ENCODE data around the gene LIMK1.
"Not testable (repeated sequence)": the region's sequence is repeated elsewhere in the genome, so short reads cannot be mapped to it uniquely, and the experiment has no call there.

Gene LIMK1

GRCh38 chr7:74126220-74126880 lies 42.7 kb downstream of the LIMK1 start:
- DNase-seq (ENCODE audit: low spot score): no peak

GRCh38 chr7:74129887-74130286 lies 46.3 kb downstream of the LIMK1 start:
- no peak for DNase-seq (ENCODE audit: low spot score)

- DNase-seq (ENCODE audit: low spot score): no peak
These were observed 46.9 kb downstream of the LIMK1 start for GRCh38 chr7:74130518-74130917.

- DNase-seq (ENCODE audit: low spot score): no peak
These were observed 50.6 kb downstream of the LIMK1 start for GRCh38 chr7:74134117-74134620.

GRCh38 chr7:74138334-74138867 lies 54.8 kb downstream of the LIMK1 start:
- no peak for DNase-seq (ENCODE audit: low spot score)

GRCh38 chr7:74138945-74139843 lies 55.6 kb downstream of the LIMK1 start:
- no peak for DNase-seq (ENCODE audit: low spot score)

- DNase-seq (ENCODE audit: low spot score): no peak
These were observed 58.1 kb downstream of the LIMK1 start for GRCh38 chr7:74141705-74142104.

- no peak for DNase-seq (ENCODE audit: low spot score)
These were observed 59.8 kb downstream of the LIMK1 start for GRCh38 chr7:74143383-74143782.

- DNase-seq (ENCODE audit: low spot score): no peak
These were observed 64.9 kb downstream of the LIMK1 start for GRCh38 chr7:74148491-74148890.

GRCh38 chr7:74149071-74149470 lies 65.5 kb downstream of the LIMK1 start:
- DNase-seq (ENCODE audit: low spot score): no peak

GRCh38 chr7:74149603-74150002 lies 66.0 kb downstream of the LIMK1 start:
- no peak for DNase-seq (ENCODE audit: low spot score)

GRCh38 chr7:74153736-74154135 lies 70.1 kb downstream of the LIMK1 start:
- DNase-seq (ENCODE audit: low spot score): no peak

- DNase-seq (ENCODE audit: low spot score): no peak
These were observed 72.3 kb downstream of the LIMK1 start for GRCh38 chr7:74155810-74156395.

GRCh38 chr7:74157605-74158004 lies 74.0 kb downstream of the LIMK1 start:
- DNase-seq (ENCODE audit: low spot score): no peak

GRCh38 chr7:74164985-74165456 lies 81.4 kb downstream of the LIMK1 start:
- DNase-seq (ENCODE audit: low spot score): no peak

GRCh38 chr7:74165867-74166593 lies 82.4 kb downstream of the LIMK1 start:
- no peak for DNase-seq (ENCODE audit: low spot score)

GRCh38 chr7:74167324-74167723 lies 83.7 kb downstream of the LIMK1 start:
- not testable (repeated sequence) for DNase-seq (ENCODE audit: low spot score)
